Activated naive CD8-positive, alpha-beta T cell (primary cell): ENCODE results near the gene KIRREL2.
"Not testable (repeated sequence)": the region's sequence is repeated elsewhere in the genome, so short reads cannot be mapped to it uniquely, and the experiment has no call there.

Experiments used
- H3K27ac Mint-ChIP-seq: one replicate; pipeline ENCODE4 v1.8.0; 2021; ENCODE audit warnings: mixed read lengths
- H3K27me3 Mint-ChIP-seq: one replicate; pipeline ENCODE4 v1.8.0; 2021; ENCODE audit warnings: mixed read lengths
- H3K36me3 Mint-ChIP-seq: one replicate; pipeline ENCODE4 v1.8.0; 2021; ENCODE audit warnings: mixed read lengths
- H3K4me1 Mint-ChIP-seq: one replicate; pipeline ENCODE4 v1.8.0; 2021; ENCODE audit warnings: low read depth, mixed read lengths
- H3K4me3 Mint-ChIP-seq: one replicate; pipeline ENCODE4 v1.8.0; 2021; ENCODE audit warnings: mild to moderate bottlenecking, mixed read lengths
- H3K9me3 Mint-ChIP-seq: one replicate; pipeline ENCODE4 v1.8.0; 2021; ENCODE audit warnings: low read depth, mixed read lengths

KIRREL2 gene

GRCh38 chr19:35853038-35853756 lies 3.5 kb upstream of the KIRREL2 start:
- Mint-ChIP-seq H3K27ac (no peak overlapping the region), H3K4me3 (no peak overlapping the region), H3K4me1 (peaks cover 11% of the 10 kb centered on the region), H3K9me3 (no peaks in the 10 kb centered on the region), H3K36me3 (no peaks in the 10 kb centered on the region), H3K27me3 (peaks cover 12% of the 10 kb centered on the region)

- Mint-ChIP-seq H3K4me3 (peak overlapping the region; percentile 48), H3K4me1 (peaks cover 5% of the 10 kb centered on the region), H3K27me3 (peaks cover 10% of the 10 kb centered on the region), H3K36me3 (no peaks in the 10 kb centered on the region), H3K9me3 (no peaks in the 10 kb centered on the region), H3K27ac (no peak overlapping the region)
Measured at GRCh38 chr19:35858311-35858710, 1.6 kb downstream of the KIRREL2 start.

DNA sequence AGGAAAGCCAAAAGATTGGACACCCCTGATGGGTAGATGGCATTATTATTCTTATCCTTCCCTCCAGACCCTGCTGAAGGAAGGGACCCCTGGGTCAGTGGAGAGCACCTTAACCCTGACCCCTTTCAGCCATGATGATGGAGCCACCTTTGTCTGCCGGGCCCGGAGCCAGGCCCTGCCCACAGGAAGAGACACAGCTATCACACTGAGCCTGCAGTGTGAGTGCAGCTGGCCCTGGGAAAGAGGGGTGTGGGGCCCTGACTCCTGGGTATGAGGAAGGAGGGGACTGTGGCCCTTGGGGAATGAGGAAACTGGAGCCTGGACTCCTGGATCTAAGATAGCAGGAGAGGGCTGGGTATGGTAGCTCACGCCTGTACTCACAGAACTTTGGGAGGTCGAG lies 2.7 kb downstream of the KIRREL2 start:
- Mint-ChIP-seq H3K9me3 (no peaks in the 10 kb centered on the region), H3K27ac (no peak overlapping the region), H3K27me3 (peaks cover 10% of the 10 kb centered on the region), H3K36me3 (no peaks in the 10 kb centered on the region), H3K4me3 (no peak overlapping the region), H3K4me1 (peaks cover 5% of the 10 kb centered on the region)

DNA sequence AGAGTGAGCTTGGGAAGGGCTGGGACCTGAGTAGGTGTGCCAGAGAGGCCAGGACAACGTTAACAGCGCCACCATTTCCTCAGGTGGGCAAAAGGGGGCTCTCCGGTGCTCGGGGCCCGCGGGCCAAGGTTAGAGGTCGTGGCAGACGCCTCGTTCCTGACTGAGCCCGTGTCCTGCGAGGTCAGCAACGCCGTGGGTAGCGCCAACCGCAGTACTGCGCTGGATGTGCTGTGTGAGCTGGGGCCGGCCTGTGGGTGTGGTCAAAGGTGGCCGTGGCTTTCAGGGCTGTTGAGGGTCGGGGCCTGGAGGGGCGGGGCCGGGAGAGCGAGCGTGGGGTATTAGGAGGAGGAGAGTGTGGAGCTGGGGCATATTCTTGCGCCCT lies 3.7 kb downstream of the KIRREL2 start:
- H3K4me3 Mint-ChIP-seq = no peak overlapping the region
- H3K27me3 Mint-ChIP-seq = peaks cover 5% of the 10 kb centered on the region
- no peaks in the 10 kb centered on the region for H3K9me3 Mint-ChIP-seq
- H3K4me1 Mint-ChIP-seq = peaks cover 5% of the 10 kb centered on the region
- H3K27ac Mint-ChIP-seq = no peak overlapping the region
- no peaks in the 10 kb centered on the region for H3K36me3 Mint-ChIP-seq

GRCh38 chr19:35860818-35861639 lies 4.3 kb downstream of the KIRREL2 start:
- Mint-ChIP-seq H3K4me3 (no peak overlapping the region), H3K4me1 (peaks cover 5% of the 10 kb centered on the region), H3K27me3 (peaks cover 5% of the 10 kb centered on the region), H3K36me3 (no peaks in the 10 kb centered on the region), H3K9me3 (no peaks in the 10 kb centered on the region), H3K27ac (no peak overlapping the region)

GRCh38 chr19:35861640-35862160 lies 5.0 kb downstream of the KIRREL2 start:
- Mint-ChIP-seq H3K27ac (no peak overlapping the region), H3K4me1 (peaks cover 5% of the 10 kb centered on the region), H3K36me3 (no peaks in the 10 kb centered on the region), H3K27me3 (peaks cover 8% of the 10 kb centered on the region), H3K4me3 (no peak overlapping the region), H3K9me3 (no peaks in the 10 kb centered on the region)

- Mint-ChIP-seq H3K27ac (no peak overlapping the region), H3K4me3 (no peak overlapping the region), H3K27me3 (peaks cover 8% of the 10 kb centered on the region), H3K9me3 (no peaks in the 10 kb centered on the region), H3K36me3 (no peaks in the 10 kb centered on the region), H3K4me1 (peaks cover 3% of the 10 kb centered on the region)
Measured at GRCh38 chr19:35862528-35862927, 5.8 kb downstream of the KIRREL2 start.

- no peaks in the 10 kb centered on the region for H3K9me3 Mint-ChIP-seq
- H3K36me3 Mint-ChIP-seq = no peaks in the 10 kb centered on the region
- H3K27ac Mint-ChIP-seq = no peak overlapping the region
- peaks cover 2% of the 10 kb centered on the region for H3K4me1 Mint-ChIP-seq
- H3K27me3 Mint-ChIP-seq = peaks cover 10% of the 10 kb centered on the region
- no peak overlapping the region for H3K4me3 Mint-ChIP-seq
Measured at GRCh38 chr19:35863018-35863417, 6.3 kb downstream of the KIRREL2 start.

DNA sequence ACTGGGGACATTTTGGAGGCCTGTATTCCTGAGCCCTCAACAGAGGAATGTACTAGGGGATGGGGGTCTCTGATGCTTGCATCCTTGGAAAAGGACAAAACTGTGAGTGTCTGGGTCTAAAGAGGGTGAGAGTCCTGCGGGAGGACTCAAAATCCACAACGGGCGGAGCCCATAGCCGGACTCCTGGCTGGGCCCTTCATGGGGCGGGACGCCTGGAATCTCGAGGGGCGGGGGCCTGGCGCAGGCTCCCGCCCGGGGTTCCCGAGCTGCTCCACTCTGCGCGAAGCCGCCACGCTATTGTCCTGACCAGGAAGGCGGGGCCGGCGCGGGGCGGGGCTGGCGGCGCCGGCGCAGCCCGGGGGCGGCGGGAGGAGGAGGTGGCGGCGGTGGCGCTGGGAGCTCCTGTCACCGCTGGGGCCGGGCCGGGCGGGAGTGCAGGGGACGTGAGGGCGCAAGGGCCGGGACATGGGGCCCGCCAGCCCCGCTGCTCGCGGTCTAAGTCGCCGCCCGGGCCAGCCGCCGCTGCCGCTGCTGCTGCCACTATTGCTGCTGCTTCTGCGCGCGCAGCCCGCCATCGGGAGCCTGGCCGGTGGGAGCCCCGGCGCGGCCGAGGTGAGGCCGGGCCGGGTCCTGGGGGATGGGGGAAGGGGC lies 11.6 kb downstream of the KIRREL2 start, which contains the start of gene APLP1:
Gene APLP1, plus strand, starts transcription at position 403 of the 651 bp plus-strand sequence. Its CDS starts 63 bp downstream, at position 466.
- H3K4me1 Mint-ChIP-seq = peaks cover 12% of the 10 kb centered on the region
- no peaks in the 10 kb centered on the region for H3K36me3 Mint-ChIP-seq
- H3K27ac Mint-ChIP-seq = no peak within 1 kb of the TSS
- peaks cover 18% of the 10 kb centered on the region for H3K27me3 Mint-ChIP-seq
- H3K4me3 Mint-ChIP-seq = peak within 1 kb of the TSS; percentile 61
- no peaks in the 10 kb centered on the region for H3K9me3 Mint-ChIP-seq

DNA sequence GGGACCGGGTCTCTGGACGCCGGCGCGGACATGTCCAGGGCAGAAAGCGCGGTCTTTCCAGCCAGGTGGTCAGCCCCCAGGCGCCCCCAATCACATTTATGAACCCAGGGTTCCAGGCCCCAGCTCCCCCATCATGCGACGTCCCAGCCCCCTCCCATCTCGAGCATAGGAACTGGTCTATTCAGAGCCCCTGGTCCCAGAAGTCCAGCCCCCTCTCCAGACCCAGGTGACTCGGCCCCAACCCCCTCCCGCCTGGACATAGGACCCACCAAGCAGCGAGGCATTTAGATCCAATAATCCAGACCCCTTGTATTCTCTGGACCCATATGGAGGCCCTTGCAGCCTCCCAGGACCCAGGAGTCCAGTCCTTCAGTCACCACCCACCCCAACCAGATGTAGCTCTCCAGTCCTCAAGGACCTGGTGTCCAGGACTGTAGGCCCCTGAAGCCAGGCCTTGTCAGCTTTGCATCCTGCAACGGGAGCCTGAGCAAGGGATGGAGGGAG lies 12.2 kb downstream of the KIRREL2 start:
- no peaks in the 10 kb centered on the region for H3K36me3 Mint-ChIP-seq
- H3K4me3 Mint-ChIP-seq = peak overlapping the region; percentile 40
- H3K4me1 Mint-ChIP-seq = peaks cover 12% of the 10 kb centered on the region
- H3K9me3 Mint-ChIP-seq = no peaks in the 10 kb centered on the region
- no peak overlapping the region for H3K27ac Mint-ChIP-seq
- H3K27me3 Mint-ChIP-seq = peaks cover 20% of the 10 kb centered on the region

DNA sequence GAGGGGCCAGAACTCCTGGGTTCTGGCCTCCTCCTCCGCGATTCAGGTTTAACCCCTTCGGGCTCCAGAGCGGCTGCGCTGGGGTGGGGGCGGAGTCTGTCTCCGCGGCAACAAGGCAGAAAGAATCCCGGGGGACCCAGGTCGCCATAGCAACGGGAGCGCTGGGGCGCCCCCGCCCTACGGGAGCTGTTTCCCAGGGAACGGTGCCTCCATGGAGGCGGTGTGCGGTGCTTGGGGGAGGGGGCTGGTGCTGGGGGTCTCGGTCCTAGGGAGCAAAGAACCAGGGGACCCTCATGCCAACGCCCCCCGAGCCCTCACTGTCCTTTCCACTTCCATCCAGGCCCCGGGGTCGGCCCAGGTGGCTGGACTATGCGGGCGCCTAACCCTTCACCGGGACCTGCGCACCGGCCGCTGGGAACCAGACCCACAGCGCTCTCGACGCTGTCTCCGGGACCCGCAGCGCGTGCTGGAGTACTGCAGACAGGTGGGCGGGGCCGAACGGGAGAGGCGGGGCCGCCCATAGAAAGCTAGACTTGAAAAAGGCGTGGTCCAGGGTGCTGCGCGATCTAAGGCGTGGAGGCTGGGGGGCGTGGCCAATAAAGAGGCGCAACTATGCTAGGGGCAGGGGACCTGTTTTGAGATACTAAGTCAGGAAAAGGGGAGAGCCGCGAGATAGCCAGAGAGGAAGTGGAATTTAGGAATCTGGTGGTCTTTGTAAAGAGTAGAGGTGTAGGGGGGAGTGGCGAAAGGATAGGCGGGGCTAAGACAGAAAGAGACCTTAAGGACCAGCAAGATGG lies 12.8 kb downstream of the KIRREL2 start:
- H3K4me1 Mint-ChIP-seq = peaks cover 12% of the 10 kb centered on the region
- H3K4me3 Mint-ChIP-seq = peak overlapping the region; percentile 81
- H3K36me3 Mint-ChIP-seq = no peaks in the 10 kb centered on the region
- H3K9me3 Mint-ChIP-seq = no peaks in the 10 kb centered on the region
- H3K27me3 Mint-ChIP-seq = peaks cover 23% of the 10 kb centered on the region
- no peak overlapping the region for H3K27ac Mint-ChIP-seq

DNA sequence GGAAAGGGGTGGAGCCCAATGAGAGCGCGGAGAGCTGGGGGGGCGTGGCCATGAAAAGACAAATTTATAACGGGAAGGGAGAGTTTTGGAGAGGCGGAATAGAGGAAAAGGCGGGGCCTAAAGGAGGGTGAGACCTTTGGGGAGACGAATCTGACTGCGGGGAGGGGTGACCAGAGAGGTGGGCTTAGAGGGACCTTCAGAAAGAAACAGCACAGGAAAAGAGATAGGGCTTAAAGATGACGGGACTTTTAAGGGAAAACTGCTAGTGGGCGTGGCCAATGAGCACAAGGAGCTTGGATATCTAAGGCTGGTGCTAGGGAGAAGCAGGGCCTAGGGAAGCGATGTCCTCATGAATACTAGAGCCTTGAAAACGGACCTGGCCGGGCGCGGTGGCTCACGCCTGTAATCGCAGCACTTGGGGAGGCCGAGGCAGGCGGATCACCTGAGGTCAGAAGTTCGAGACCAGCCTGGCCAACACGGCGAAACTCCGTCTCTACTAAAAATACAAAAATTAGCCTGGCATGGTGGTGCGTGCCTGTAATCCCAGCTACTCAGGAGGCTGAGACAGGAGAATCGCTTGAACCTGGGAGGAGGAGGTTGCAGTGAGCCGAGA lies 13.5 kb downstream of the KIRREL2 start:
- Mint-ChIP-seq H3K27me3 (peaks cover 23% of the 10 kb centered on the region), H3K4me1 (peaks cover 12% of the 10 kb centered on the region), H3K4me3 (peak overlapping the region; percentile 81)
- not testable (repeated sequence) for H3K9me3 Mint-ChIP-seq, H3K36me3 Mint-ChIP-seq, H3K27ac Mint-ChIP-seq

DNA sequence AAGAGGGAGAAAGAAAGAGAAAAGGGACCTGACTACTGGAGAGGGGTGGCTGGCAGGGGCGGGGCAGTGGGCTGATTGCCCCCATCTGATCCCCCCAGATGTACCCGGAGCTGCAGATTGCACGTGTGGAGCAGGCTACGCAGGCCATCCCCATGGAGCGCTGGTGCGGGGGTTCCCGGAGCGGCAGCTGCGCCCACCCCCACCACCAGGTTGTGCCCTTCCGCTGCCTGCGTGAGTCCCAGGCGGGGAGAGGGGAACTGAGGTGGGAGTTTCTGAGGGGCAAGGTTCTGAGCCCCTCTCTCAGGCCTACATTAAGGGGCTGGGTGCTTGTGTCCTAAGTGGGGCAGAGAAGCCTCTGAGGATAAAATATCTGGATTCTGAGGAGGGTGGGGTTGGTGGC lies 14.1 kb downstream of the KIRREL2 start:
- Mint-ChIP-seq H3K4me3 (no peak overlapping the region), H3K27ac (no peak overlapping the region), H3K9me3 (no peaks in the 10 kb centered on the region), H3K27me3 (peaks cover 23% of the 10 kb centered on the region), H3K4me1 (peaks cover 12% of the 10 kb centered on the region), H3K36me3 (no peaks in the 10 kb centered on the region)

DNA sequence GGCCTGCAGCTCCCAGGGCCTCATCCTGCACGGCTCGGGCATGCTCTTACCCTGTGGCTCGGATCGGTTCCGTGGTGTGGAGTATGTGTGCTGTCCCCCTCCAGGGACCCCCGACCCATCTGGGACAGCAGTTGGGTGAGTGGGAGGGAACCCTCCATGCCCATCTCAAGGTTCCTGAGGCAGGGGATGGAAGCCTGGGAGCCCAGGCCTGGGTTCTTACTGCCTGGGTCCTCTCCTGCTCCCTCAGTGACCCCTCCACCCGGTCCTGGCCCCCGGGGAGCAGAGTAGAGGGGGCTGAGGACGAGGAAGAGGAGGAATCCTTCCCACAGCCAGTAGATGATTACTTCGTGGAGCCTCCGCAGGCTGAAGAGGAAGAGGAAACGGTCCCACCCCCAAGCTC lies 14.9 kb downstream of the KIRREL2 start:
- H3K9me3 Mint-ChIP-seq = no peaks in the 10 kb centered on the region
- H3K4me1 Mint-ChIP-seq = peaks cover 12% of the 10 kb centered on the region
- H3K36me3 Mint-ChIP-seq = peaks cover 4% of the 10 kb centered on the region
- peaks cover 25% of the 10 kb centered on the region for H3K27me3 Mint-ChIP-seq
- H3K27ac Mint-ChIP-seq = no peak overlapping the region
- no peak overlapping the region for H3K4me3 Mint-ChIP-seq
